ENCODE measurements around the gene PRMT9. TPM values are rescaled to one million over a fixed set of nuclear protein-coding genes. Genes with fewer than 3 reads are reported as not detected.
A peak's percentile ranks its signal among the peaks of the same experiment; 100 is the strongest.

PRMT9 gene
- total RNA-seq, 2 donors from 2014 or later: 3.0 to 5.7 TPM

DNA sequence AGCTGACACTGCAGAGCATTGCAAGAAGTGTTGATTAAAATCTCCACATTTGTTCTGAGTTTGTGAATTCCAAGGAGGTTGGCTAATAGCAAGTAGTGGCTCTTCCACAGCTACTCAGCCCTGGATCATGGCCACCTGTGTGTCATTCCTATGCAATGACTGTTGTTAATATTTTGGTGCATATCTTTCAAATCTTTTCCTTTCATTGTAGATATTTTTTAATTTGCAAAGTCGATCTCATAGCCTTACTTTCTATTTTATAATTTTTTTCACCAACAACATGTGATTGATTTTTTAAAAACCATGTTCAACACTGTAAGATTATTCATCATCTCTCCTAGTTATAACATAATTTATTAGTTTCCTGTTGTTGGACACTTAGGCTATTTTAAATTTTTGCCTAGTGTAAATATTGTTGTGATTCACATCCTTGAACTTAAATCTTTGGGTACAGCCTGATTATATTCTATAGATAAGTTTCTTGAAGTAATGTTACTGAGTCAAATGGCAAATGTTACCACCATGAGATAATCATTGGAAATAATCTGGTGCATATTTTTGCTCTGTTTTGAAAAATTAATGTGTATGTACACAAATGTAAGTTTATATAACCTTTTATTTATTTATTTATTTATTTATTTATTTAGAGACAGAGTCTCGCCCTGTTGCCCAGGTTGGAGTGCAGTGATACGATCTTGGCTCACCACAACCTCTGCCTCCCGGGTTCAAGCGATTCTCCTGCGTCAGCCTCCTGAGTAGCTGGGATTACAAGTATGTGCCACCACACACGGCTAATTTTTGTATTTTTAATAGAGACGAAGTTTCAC is 30.8 kb upstream of the PRMT9 start:
- 85 to 87% methylated on average over 8 of the region's 8 CpGs for WGBS, 2 donors

DNA sequence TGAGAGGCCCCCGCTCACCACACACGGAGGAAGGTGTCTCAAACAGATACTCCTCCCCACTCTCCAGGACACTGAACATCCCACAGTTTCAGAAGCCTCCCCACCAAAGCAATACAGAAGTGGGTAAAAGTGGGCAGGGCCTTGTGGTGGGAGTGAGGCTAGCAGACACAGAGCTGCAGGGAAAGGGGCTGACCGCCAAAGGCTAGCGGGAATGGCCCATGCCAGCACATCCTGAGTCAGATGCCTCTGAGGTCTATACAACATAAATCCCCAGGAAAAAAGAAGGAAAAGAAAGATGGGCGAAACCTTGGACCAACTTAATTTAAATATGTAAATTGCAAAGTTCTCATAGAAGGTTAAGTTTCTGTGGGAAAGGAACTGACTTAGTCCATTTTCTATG is 26.0 kb upstream of the PRMT9 start:
- 88 to 96% methylated on average over 3 to 5 of the region's 5 CpGs for WGBS, 2 donors

More for the DNA sequence above, 30.8 kb upstream of the PRMT9 start:
- H3K27me3 ChIP-seq: no peaks in the 10 kb centered on the region
- intact Hi-C loops (cut with DNase I): no loop called here
- DNase-seq (peak in 2 of 4 donors; percentile 18 to 24), ATAC-seq (no peak)
- H3K4me3 ChIP-seq: no peak overlapping the region
- H3K36me3 ChIP-seq (replicated peaks in 1 of 2; ENCODE audit: insufficient read depth in 1 of 2, low read depth in 2 of 2): no peaks in the 10 kb centered on the region
- H3K9me3 ChIP-seq: no peaks in the 10 kb centered on the region
- TF ChIP-seq POLR2A (IDR thresholded peaks at IDR 0.05): no peak
- TF ChIP-seq, protein P1, sequence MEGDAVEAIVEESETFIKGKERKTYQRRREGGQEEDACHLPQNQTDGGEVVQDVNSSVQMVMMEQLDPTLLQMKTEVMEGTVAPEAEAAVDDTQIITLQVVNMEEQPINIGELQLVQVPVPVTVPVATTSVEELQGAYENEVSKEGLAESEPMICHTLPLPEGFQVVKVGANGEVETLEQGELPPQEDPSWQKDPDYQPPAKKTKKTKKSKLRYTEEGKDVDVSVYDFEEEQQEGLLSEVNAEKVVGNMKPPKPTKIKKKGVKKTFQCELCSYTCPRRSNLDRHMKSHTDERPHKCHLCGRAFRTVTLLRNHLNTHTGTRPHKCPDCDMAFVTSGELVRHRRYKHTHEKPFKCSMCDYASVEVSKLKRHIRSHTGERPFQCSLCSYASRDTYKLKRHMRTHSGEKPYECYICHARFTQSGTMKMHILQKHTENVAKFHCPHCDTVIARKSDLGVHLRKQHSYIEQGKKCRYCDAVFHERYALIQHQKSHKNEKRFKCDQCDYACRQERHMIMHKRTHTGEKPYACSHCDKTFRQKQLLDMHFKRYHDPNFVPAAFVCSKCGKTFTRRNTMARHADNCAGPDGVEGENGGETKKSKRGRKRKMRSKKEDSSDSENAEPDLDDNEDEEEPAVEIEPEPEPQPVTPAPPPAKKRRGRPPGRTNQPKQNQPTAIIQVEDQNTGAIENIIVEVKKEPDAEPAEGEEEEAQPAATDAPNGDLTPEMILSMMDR (IDR thresholded peaks at IDR 0.05): no peak
- H3K27ac ChIP-seq: no peak overlapping the region
- no peaks in the 10 kb centered on the region for H3K4me1 ChIP-seq

DNA sequence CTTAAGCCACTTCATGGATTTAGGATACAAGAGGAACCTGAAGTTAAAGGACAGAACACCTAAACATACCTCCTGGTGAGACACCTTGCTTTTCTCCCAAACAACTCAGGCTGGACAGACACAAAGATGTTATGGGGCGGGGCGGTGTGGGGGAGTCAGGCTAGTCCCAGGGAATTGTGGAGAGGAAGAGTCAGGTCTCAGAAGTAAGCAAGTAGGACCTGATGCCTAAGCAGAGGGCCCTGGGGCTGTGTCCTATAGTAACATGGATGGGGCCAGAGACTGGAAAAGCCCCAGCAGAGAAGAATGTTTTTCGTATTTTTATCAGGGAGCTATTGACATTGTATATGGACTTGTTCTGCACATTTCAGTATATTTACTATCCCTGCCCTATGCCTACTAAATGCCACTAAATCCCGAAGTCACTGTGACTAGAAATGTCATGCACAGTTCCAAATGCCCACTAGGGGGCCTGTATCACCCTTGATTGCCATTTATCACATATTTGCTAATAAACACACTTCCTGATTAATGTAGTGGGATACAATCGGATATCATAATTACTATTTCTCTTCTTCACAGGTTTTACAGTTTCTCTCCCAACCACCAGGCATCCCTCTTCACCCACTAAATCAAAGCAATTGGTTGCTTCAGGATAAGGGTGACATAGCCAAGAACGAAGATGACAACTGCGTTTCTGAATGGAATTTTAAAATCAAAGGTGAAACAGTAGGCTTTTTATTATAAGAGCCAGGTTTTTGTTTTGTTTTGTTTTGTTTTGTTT is 24.1 kb upstream of the PRMT9 start:
- intact Hi-C loops (cut with DNase I): loop anchor here (5.0 kb wide), 1 partner anchor 154 kb away; no protein-coding TSS in a partner anchor
- peak; percentile 70 for ATAC-seq
- Histone ChIP-seq H3K27me3 (no peaks in the 10 kb centered on the region), H3K9me3 (no peaks in the 10 kb centered on the region), H3K36me3 (replicated peaks in 1 of 2; ENCODE audit: insufficient read depth in 1 of 2, low read depth in 2 of 2) (no peaks in the 10 kb centered on the region), H3K27ac (no peak overlapping the region), H3K4me1 (peaks cover 3% of the 10 kb centered on the region), H3K4me3 (no peak overlapping the region)
- DNase-seq: peak; percentile 63 to 76 (median 69)
- TF ChIP-seq, protein P1 (IDR thresholded peaks at IDR 0.05): peak; percentile 68 to 95 (median 90)
- no peak for TF ChIP-seq POLR2A (IDR thresholded peaks at IDR 0.05)
- 21 to 22% methylated on average over 7 of the region's 7 CpGs for WGBS, 2 donors

More for the DNA sequence above, 26.0 kb upstream of the PRMT9 start:
- DNase-seq (no peak), ATAC-seq (no peak)
- no peak overlapping the region for H3K4me3 ChIP-seq
- H3K27ac ChIP-seq: no peak overlapping the region
- peaks cover 3% of the 10 kb centered on the region for H3K4me1 ChIP-seq
- TF ChIP-seq, protein P1 (IDR thresholded peaks at IDR 0.05): no peak
- no peak for TF ChIP-seq POLR2A (IDR thresholded peaks at IDR 0.05)
- H3K9me3 ChIP-seq: no peaks in the 10 kb centered on the region
- H3K36me3 ChIP-seq (replicated peaks in 1 of 2; ENCODE audit: insufficient read depth in 1 of 2, low read depth in 2 of 2): no peaks in the 10 kb centered on the region
- intact Hi-C loops (cut with DNase I): loop anchor here (5.0 kb wide), 1 partner anchor 152 kb away; no protein-coding TSS in a partner anchor
- H3K27me3 ChIP-seq: no peaks in the 10 kb centered on the region

DNA sequence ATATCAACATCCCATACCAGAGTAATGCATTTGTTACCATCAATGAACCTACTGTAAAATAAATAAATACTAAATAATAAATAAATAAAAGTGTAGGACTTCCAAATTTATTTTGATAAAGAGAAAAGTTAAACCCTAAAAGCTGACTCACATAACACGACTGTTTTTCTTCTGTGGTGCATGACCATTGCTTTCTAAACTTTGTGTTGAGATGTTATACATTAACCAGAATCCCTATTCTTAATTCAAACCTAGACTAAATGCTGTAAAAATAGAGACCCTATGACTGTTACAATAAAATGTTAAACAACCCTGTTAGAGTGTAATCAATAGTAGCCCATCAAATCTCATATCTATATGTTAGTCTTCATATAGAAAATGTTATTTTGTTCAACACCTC is 20.9 kb upstream of the PRMT9 start:
- H3K4me1 ChIP-seq: peaks cover 3% of the 10 kb centered on the region
- no peaks in the 10 kb centered on the region for H3K36me3 ChIP-seq (replicated peaks in 1 of 2; ENCODE audit: insufficient read depth in 1 of 2, low read depth in 2 of 2)
- no peak for ATAC-seq
- intact Hi-C loops (cut with DNase I): loop anchor here (5.0 kb wide), 1 partner anchor 157 kb away; no protein-coding TSS in a partner anchor
- 35 to 44% methylated on average over 1 of the region's 1 CpG for WGBS, 2 donors
- H3K27me3 ChIP-seq: no peaks in the 10 kb centered on the region
- no peak overlapping the region for H3K27ac ChIP-seq
- no peak overlapping the region for H3K4me3 ChIP-seq
- no peak for DNase-seq
- no peaks in the 10 kb centered on the region for H3K9me3 ChIP-seq
- TF ChIP-seq, protein P1 (IDR thresholded peaks at IDR 0.05): no peak
